GM12873 (cell line): ENCODE measurements around the gene SLCO3A1.

Experiments used
- TF ChIP-seq, protein P1 (sequence below): IDR thresholded peaks from 2 replicates; pipeline ENCODE4 v1.5.1; 2012; ENCODE audit warnings: low read depth, mild to moderate bottlenecking, moderate library complexity, low read length, control low read depth; ENCODE audit not compliant: insufficient read depth; ENCODE audit errors: missing control alignments

The SLCO3A1 gene

GRCh38 chr15:92117261-92117731 is 263.8 kb downstream of the SLCO3A1 start:
- TF ChIP-seq, protein P1, sequence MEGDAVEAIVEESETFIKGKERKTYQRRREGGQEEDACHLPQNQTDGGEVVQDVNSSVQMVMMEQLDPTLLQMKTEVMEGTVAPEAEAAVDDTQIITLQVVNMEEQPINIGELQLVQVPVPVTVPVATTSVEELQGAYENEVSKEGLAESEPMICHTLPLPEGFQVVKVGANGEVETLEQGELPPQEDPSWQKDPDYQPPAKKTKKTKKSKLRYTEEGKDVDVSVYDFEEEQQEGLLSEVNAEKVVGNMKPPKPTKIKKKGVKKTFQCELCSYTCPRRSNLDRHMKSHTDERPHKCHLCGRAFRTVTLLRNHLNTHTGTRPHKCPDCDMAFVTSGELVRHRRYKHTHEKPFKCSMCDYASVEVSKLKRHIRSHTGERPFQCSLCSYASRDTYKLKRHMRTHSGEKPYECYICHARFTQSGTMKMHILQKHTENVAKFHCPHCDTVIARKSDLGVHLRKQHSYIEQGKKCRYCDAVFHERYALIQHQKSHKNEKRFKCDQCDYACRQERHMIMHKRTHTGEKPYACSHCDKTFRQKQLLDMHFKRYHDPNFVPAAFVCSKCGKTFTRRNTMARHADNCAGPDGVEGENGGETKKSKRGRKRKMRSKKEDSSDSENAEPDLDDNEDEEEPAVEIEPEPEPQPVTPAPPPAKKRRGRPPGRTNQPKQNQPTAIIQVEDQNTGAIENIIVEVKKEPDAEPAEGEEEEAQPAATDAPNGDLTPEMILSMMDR, result no peak

- TF ChIP-seq, protein P1, result no peak
These were observed 264.8 kb downstream of the SLCO3A1 start for GRCh38 chr15:92118162-92118935.

DNA sequence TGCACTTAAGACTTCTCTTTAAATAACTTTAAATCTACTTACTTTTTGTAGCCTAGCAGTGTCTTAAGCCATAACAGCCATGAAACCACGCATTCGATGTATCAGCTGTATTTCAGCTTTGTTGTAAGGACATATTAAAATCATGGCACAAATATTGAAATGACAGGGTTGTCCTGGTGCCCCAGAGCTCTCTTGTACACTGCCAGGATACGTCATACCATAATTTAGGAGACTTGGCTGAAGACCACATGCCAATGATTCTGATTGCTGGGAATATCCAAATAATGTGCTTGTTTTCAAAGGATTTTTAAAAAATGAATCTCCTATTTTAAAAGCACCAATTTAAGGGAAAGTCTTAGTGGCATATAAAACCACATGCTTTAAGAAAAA is 265.4 kb downstream of the SLCO3A1 start:
- TF ChIP-seq, protein P1, result no peak

GRCh38 chr15:92120094-92120795 is 266.7 kb downstream of the SLCO3A1 start:
- TF ChIP-seq, protein P1, result no peak

GRCh38 chr15:92121047-92121446 is 267.5 kb downstream of the SLCO3A1 start:
- TF ChIP-seq, protein P1, result no peak

DNA sequence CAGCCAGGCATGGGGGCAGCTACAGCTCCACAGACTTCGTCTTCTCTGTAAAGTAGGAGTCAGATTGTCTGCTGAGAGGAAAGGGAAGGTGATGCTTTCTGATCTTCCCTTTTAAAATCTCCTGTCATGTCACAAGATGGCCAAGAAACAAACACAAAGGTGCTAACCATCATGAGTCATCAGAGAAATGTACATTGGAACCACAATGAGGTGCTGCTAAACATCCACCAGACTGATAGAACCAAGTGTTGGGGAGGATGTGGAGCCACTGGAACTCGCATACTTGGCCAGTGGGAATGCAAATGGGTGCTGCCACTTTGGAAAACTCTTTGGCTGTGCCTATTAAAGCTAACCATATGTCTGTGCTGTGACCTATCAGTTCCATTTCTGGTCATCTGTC is 268.8 kb downstream of the SLCO3A1 start:
- TF ChIP-seq, protein P1, result no peak

- TF ChIP-seq, protein P1, result no peak
These were observed 270.6 kb downstream of the SLCO3A1 start for GRCh38 chr15:92123962-92124656.
